HFFc6 (cell line): ENCODE results near the gene ZNF155. TPM values are rescaled to one million over a fixed set of nuclear protein-coding genes. Genes with fewer than 3 reads are reported as not detected.
"Not testable (repeated sequence)": the region's sequence is repeated elsewhere in the genome, so short reads cannot be mapped to it uniquely, and the experiment has no call there.

Experiments
- DNase-seq: peaks from one replicate; pipeline ENCODE4 v3.0.0-alpha.2; 2018
- H3K27ac Mint-ChIP-seq: 2 replicates; pipeline ENCODE4 v1.8.0; 2020; ENCODE audit warnings: mild to moderate bottlenecking, mixed read lengths
- H3K27me3 Mint-ChIP-seq: 2 replicates; pipeline ENCODE4 v1.8.0; 2021; ENCODE audit warnings: mild to moderate bottlenecking, moderate library complexity, mixed read lengths; ENCODE audit not compliant: insufficient read depth
- H3K36me3 Mint-ChIP-seq: 2 replicates; pipeline ENCODE4 v1.8.0; 2021; ENCODE audit warnings: low read depth, mixed read lengths
- H3K4me1 Mint-ChIP-seq: 2 replicates; pipeline ENCODE4 v1.8.0; 2020; ENCODE audit warnings: low read depth, mixed read lengths
- H3K4me3 Mint-ChIP-seq: 2 replicates; pipeline ENCODE4 v1.8.0; 2020; ENCODE audit warnings: mild to moderate bottlenecking, moderate library complexity, mixed read lengths
- H3K9me3 Mint-ChIP-seq: 2 replicates; pipeline ENCODE4 v1.8.0; 2020; ENCODE audit warnings: mild to moderate bottlenecking, mixed read lengths
- total RNA-seq, 6 experiments: library from RNA; stranded (reverse); fragmentation: NEBNext Ultra II Directional; extraction: Animal tissue kit (Norgen Biotek cat#: 25700); gene quantifications; 2 replicates in 1 of 6; 3 replicates in 5 of 6; pipeline ENCODE4 v1.2.3, GENCODE V29; 2021
- TF ChIP-seq, protein P1 (sequence below): fragments of 200-600 bp; sonication (generic); IDR thresholded peaks from 2 replicates; pipeline ENCODE4 v1.5.0; 2021; ENCODE audit warnings: antibody characterized with exemption, mild to moderate bottlenecking

The ZNF155 gene
- total RNA-seq, 6 experiments from 2014 or later, result 5.7 to 6.7 (median 6.4) TPM

GRCh38 chr19:43941209-43941608, 42.8 kb upstream of the ZNF155 start:
- no peaks in the 10 kb centered on the region for H3K36me3 Mint-ChIP-seq
- no peak overlapping the region for H3K27ac Mint-ChIP-seq
- no peak overlapping the region for H3K4me3 Mint-ChIP-seq

DNA sequence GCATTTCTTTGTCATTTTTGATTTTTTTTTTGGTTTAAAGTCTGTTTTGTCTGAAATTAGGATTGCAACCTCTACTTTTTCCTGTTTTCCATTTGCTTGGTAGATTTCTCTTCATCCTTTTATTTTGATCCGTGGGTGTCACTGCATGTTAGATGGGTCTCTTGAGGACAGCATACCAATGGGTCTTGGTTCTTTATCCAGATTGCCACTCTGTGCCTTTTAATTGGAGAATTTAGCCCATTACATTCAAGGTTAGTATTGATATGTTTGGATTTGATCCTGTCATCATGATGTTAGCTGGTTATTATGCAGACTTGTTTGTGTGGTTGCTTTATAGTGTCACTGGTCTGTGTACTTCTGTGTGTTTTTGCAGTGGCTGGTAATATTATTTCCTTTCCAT, 36.6 kb upstream of the ZNF155 start:
- not testable (repeated sequence) for H3K4me3 Mint-ChIP-seq, H3K4me1 Mint-ChIP-seq, DNase-seq, H3K27me3 Mint-ChIP-seq, H3K27ac Mint-ChIP-seq
- H3K9me3 Mint-ChIP-seq, result peaks cover 40% of the 10 kb centered on the region
- H3K36me3 Mint-ChIP-seq, result peaks cover 22% of the 10 kb centered on the region

More at GRCh38 chr19:43941209-43941608, 42.8 kb upstream of the ZNF155 start:
- Mint-ChIP-seq H3K4me1 (no peaks in the 10 kb centered on the region), H3K9me3 (peaks cover 6% of the 10 kb centered on the region), H3K27me3 (peaks cover 2% of the 10 kb centered on the region)
- TF ChIP-seq, protein P1, sequence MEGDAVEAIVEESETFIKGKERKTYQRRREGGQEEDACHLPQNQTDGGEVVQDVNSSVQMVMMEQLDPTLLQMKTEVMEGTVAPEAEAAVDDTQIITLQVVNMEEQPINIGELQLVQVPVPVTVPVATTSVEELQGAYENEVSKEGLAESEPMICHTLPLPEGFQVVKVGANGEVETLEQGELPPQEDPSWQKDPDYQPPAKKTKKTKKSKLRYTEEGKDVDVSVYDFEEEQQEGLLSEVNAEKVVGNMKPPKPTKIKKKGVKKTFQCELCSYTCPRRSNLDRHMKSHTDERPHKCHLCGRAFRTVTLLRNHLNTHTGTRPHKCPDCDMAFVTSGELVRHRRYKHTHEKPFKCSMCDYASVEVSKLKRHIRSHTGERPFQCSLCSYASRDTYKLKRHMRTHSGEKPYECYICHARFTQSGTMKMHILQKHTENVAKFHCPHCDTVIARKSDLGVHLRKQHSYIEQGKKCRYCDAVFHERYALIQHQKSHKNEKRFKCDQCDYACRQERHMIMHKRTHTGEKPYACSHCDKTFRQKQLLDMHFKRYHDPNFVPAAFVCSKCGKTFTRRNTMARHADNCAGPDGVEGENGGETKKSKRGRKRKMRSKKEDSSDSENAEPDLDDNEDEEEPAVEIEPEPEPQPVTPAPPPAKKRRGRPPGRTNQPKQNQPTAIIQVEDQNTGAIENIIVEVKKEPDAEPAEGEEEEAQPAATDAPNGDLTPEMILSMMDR, result no peak
- DNase-seq, result no peak

- H3K27ac Mint-ChIP-seq, H3K27me3 Mint-ChIP-seq, H3K4me3 Mint-ChIP-seq, DNase-seq: not testable (repeated sequence)
- peaks cover 40% of the 10 kb centered on the region for H3K9me3 Mint-ChIP-seq
- peaks cover 28% of the 10 kb centered on the region for H3K36me3 Mint-ChIP-seq
- peaks cover 10% of the 10 kb centered on the region for H3K4me1 Mint-ChIP-seq
Measured at GRCh38 chr19:43949803-43950202, 34.2 kb upstream of the ZNF155 start.

GRCh38 chr19:43950834-43951645, 32.9 kb upstream of the ZNF155 start, which contains the start of gene ZNF221:
TSS of gene ZNF221 (plus strand) at chr19:43951228. CDS start at chr19:43962727, 11,499 bp downstream.
- DNase-seq, result peak; percentile 97
- TF ChIP-seq, protein P1, result peak; percentile 75
- Mint-ChIP-seq H3K27me3 (peaks cover 3% of the 10 kb centered on the region), H3K4me1 (peaks cover 10% of the 10 kb centered on the region), H3K36me3 (peaks cover 37% of the 10 kb centered on the region), H3K4me3 (peak within 1 kb of the TSS; percentile 96), H3K27ac (peak within 1 kb of the TSS; percentile 82), H3K9me3 (peaks cover 40% of the 10 kb centered on the region)

DNA sequence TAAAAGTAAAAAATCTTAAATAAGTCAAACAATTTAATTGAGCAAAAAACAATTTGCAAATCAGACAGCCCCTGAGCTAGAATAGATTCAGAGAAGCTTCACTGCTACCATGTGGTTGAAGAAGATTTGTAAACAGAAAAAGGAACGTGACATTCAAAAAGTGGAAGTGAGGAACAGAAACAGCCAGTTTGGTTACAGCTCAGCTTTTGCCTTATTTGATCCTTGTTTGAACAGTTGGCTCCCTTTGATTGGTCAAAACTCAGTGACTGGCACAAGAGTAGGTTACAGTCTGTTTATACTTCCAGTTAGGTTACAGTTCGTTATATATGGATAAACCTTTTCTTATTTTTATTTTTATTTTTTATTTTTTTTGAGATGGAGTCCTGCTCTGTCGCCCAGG, 27.2 kb upstream of the ZNF155 start:
- H3K9me3 Mint-ChIP-seq, result peaks cover 29% of the 10 kb centered on the region
- TF ChIP-seq, protein P1, result no peak
- H3K36me3 Mint-ChIP-seq, result peaks cover 47% of the 10 kb centered on the region
- H3K27me3 Mint-ChIP-seq, result no peaks in the 10 kb centered on the region; the same call in 1 of the 2 replicates
- H3K4me3 Mint-ChIP-seq, result no peak overlapping the region
- DNase-seq, result no peak
- H3K27ac Mint-ChIP-seq, result no peak overlapping the region
- H3K4me1 Mint-ChIP-seq, result peaks cover 17% of the 10 kb centered on the region

DNA sequence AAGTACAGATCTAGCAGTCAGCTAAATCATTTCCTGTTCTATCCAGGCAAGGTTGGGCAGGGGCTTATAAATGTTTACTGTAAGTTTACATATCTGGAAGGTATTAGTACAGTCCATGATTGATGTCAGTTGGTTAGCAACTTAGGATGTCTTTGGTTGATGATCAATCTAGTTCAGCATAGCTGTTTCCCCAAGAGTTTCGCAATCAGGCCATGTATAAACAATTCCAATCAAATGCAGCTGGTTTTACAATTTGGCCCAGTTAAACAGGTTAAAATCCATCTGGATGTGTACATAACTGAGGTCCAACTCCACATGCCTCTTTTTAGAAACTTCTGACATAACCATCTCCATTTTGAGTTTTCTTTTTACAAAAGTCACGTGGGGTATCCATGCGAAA, 26.1 kb upstream of the ZNF155 start:
- no peaks in the 10 kb centered on the region; the same call in 1 of the 2 replicates for H3K27me3 Mint-ChIP-seq
- H3K4me1 Mint-ChIP-seq, result peaks cover 13% of the 10 kb centered on the region
- H3K9me3 Mint-ChIP-seq, result peaks cover 35% of the 10 kb centered on the region
- DNase-seq, result peak; percentile 37
- TF ChIP-seq, protein P1, result no peak
- peaks cover 53% of the 10 kb centered on the region for H3K36me3 Mint-ChIP-seq
- H3K4me3 Mint-ChIP-seq, result no peak overlapping the region
- no peak overlapping the region for H3K27ac Mint-ChIP-seq
